Adipocyte (in vitro differentiated cells): ENCODE measurements around the gene TTC3.

ENCODE experiments used
- DNase-seq: peaks from one replicate; pipeline ENCODE4 v3.0.0-alpha.2; 2015; ENCODE audit warnings: low read depth
- H3K27me3 ChIP-seq: replicated peaks from 2 replicates; pipeline ENCODE4 v1.7.0; 2013; ENCODE audit warnings: mild to moderate bottlenecking, low read length, moderate library complexity; ENCODE audit not compliant: control insufficient read depth, insufficient read depth
- H3K36me3 ChIP-seq: 2 replicates; pipeline ENCODE4 v1.7.0; 2013; ENCODE audit warnings: low read length, mild to moderate bottlenecking, moderate library complexity; ENCODE audit not compliant: control insufficient read depth, insufficient read depth, severe bottlenecking
- H3K4me1 ChIP-seq: 2 replicates; pipeline ENCODE4 v1.7.0; 2013; ENCODE audit warnings: mild to moderate bottlenecking, low read length, moderate library complexity; ENCODE audit not compliant: control insufficient read depth, insufficient read depth
- H3K4me3 ChIP-seq: 2 replicates; pipeline ENCODE4 v1.7.0; 2013; ENCODE audit warnings: mild to moderate bottlenecking, low read length, moderate library complexity
- H3K9ac ChIP-seq: 2 replicates; pipeline ENCODE4 v1.7.0; 2013; ENCODE audit warnings: mild to moderate bottlenecking, low read length, moderate library complexity
- H3K9me3 ChIP-seq: 2 replicates; pipeline ENCODE4 v1.7.0; 2013; ENCODE audit warnings: mild to moderate bottlenecking, low read length, moderate library complexity; ENCODE audit not compliant: control insufficient read depth

Gene TTC3

DNA sequence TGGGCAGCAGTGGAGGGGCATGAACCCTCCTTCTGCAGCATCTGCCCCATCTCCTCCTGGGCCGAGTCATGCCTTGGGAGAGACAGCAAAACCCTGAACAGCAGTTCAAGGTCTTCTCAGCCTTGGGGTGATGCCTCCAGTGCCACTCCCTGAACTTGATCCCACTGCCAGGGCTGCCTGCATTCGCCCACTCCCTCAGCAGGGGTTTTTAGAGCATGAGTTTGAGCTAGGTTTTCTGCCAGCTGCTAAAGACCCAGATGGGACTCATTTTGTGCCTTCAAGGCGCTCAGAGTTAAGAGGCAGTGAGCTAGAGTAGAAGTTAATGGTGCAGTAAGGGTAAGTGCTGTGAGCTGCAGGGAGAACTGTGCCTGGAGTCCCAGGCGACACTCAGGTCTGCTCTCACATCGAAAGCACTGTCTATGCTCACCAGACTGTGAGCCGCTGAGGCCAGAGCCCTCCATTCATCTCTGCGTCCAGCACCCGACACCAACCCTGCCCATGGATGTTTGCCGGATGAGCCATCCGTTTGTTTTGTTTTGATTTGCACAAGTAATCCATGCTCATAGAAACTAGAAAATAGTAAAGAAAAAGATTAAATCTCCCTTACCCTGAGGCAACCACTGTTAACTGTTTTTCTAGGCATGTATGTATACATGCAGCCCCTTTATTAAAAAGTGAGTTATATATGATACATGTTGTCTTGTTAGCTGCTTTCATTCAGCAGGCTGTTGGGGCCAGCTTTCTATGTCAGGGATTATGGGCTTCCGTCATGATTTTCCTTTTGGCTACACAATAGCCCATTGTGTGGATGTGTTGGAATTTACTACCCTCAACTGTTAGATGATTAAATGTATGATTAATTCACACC lies 126.2 kb downstream of the TTC3 start:
- DNase-seq: peak; percentile 86
- H3K36me3 ChIP-seq: peaks cover 92% of the 10 kb centered on the region
- no peak overlapping the region for H3K9ac ChIP-seq
- H3K4me1 ChIP-seq: no peaks in the 10 kb centered on the region
- no peaks in the 10 kb centered on the region for H3K9me3 ChIP-seq
- H3K27me3 ChIP-seq: no peaks in the 10 kb centered on the region
- no peak overlapping the region for H3K4me3 ChIP-seq

DNA sequence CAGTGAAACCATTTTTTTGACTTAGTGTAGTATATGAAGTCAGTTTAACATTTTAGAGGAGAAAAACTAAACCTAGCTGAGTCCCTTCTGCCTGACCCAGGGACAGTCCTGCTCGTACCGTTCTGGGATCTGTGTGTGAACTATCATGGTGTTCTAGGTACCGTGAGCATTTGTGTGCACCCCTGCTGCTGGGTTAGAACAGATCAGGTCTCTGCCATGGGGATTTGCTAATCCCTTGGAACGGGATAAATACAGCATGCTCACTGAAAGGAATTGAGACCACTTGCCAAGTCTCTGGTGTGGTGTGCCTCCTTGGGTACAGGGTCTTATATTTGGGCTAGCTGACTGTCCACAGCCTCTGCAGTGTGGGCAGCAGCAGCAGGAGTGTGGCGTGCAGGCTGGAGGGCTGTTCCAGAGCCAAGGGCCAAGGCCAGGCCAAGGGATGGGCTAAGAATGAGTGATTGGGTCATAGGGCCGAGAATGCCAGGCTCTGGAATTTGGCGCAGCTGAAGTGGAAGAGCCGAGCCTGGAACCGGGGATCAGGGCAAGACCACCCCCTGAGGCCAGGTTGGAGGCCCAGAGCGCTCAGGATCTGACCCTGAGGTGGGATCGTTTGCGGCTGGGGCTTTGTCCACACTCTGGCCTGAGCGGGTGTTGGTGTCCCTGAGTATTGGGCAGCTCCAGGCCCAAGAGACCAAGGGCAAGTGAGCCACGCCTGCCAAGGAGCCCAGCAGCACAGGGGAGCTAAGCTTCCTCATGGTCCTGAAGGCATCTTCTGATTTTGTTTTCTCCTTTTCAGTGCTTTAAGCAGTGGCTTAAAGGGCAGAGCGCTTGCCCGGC lies 127.8 kb downstream of the TTC3 start:
- H3K36me3 ChIP-seq: peaks cover 80% of the 10 kb centered on the region
- H3K4me1 ChIP-seq: no peaks in the 10 kb centered on the region
- H3K9me3 ChIP-seq: no peaks in the 10 kb centered on the region
- H3K4me3 ChIP-seq: no peak overlapping the region
- no peak for DNase-seq
- no peaks in the 10 kb centered on the region for H3K27me3 ChIP-seq
- no peak overlapping the region for H3K9ac ChIP-seq

DNA sequence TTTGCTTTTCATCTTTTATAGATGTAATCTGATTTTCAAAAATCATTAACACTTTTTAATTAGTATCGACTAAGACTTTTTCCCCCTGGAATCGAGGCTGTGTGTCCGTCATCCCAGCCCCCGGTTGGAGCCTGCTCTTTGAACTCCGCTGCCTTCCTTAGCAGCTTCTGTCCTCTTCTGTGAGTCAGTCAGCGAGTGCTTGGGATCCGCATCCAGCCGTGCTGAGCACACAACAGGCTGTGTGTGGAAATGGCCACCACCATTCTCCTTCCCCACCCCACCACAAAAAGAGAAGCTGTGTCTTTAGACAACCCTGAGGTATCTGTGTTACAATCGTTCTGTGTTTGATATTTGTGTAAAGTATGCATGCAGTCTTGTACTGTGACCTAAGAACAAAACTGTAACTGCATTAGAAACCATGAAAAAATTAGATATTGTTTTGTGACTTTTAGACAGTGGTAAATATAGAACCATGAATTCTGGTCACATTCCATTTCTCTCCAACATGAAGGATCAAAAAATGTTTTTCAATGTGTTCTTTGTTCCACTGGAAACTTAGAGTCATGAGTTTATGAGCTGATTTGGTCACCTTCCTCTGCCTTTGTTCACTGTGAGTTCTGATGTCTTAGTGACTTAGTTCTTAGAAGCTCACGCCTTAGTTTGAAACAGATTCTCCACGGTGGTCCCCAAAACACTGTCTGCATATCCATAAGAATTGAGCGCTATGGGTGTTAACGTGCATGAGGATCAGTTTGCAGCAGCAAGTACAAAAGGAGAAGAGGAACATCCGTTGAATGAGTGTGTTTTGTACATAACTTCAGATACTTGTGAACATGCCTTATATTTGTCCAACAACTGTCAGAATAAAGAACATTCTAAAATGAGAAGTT lies 129.4 kb downstream of the TTC3 start:
- Histone ChIP-seq H3K27me3 (no peaks in the 10 kb centered on the region), H3K36me3 (peaks cover 68% of the 10 kb centered on the region), H3K4me3 (no peak overlapping the region), H3K4me1 (peaks cover 2% of the 10 kb centered on the region), H3K9me3 (no peaks in the 10 kb centered on the region), H3K9ac (no peak overlapping the region)
- no peak for DNase-seq

DNA sequence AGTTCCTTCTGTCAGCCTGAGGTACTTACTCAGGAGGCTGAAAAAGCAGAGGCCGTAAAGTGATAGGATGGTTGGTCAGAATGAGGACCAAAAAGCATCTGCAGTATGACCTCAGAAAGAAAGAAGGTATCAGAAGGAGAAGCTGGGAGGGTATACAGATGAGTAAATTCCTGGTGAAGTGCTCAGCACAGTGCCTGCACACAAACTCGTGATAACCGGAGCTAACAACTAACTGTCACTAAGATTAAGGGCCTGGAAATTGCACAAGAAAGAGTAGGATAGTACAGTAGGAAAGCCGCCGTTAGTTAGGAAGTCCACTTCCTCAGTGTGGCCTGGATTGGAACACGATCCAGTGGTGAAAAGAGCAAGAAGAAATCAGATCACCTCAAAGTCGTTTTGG lies 131.5 kb downstream of the TTC3 start:
- Histone ChIP-seq H3K4me3 (no peak overlapping the region), H3K9ac (no peak overlapping the region), H3K9me3 (no peaks in the 10 kb centered on the region), H3K27me3 (no peaks in the 10 kb centered on the region), H3K4me1 (peaks cover 7% of the 10 kb centered on the region), H3K36me3 (peaks cover 47% of the 10 kb centered on the region)
- no peak for DNase-seq

DNA sequence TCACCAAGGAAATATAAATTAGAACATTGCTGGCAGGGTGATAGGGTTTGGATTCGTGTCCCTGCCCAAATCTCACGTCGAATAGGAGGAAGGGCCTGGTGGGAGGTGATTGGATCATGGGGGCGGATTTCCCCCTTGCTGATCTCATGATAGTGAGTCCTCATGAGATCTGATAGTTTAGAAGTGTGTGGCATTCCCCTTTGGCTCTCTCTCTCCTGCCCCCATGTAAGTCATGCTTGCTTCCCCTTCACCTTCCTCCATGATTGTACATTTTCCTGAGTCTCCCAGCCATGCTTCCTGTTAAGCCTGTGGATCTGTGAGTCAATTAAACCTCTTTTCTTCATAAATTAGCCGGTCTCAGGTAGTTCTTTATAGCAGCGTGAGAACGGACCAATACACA lies 133.4 kb downstream of the TTC3 start:
- DNase-seq: no peak
- no peaks in the 10 kb centered on the region for H3K27me3 ChIP-seq
- H3K36me3 ChIP-seq: peaks cover 28% of the 10 kb centered on the region
- H3K4me3 ChIP-seq: no peak overlapping the region
- H3K4me1 ChIP-seq: peaks cover 7% of the 10 kb centered on the region
- no peaks in the 10 kb centered on the region for H3K9me3 ChIP-seq
- no peak overlapping the region for H3K9ac ChIP-seq

DNA sequence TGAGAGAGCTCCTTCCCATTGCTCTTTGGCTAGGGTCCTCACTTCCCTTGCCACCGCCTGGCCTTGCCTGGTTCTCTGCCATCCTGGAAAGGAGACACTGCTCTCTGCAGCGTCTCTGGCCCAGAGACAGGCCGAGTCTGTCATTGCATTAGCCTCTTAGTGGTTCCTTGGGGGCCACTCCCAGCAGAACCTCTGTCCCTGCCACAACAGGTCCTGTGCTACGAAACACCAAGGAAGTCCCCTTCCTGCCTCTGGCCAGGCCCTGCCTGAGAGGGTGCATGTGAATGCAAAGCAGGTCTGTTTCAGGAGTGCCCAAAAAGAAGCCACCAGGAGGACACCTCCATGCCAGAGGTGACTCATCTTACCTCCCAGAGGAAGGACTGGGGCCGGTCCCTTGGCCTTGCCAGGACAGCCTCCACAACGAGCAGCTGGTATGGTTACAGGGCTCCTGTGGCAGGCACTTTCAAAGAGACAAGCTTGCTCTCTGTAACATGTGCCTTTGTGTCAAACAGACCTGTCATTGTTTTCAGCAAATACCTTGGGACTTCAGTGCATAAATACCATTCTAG lies 134.5 kb downstream of the TTC3 start:
- H3K4me3 ChIP-seq: no peak overlapping the region
- H3K9me3 ChIP-seq: no peaks in the 10 kb centered on the region
- peaks cover 7% of the 10 kb centered on the region for H3K4me1 ChIP-seq
- DNase-seq: peak; percentile 12
- H3K9ac ChIP-seq: no peak overlapping the region
- H3K36me3 ChIP-seq: peaks cover 17% of the 10 kb centered on the region
- no peaks in the 10 kb centered on the region for H3K27me3 ChIP-seq

DNA sequence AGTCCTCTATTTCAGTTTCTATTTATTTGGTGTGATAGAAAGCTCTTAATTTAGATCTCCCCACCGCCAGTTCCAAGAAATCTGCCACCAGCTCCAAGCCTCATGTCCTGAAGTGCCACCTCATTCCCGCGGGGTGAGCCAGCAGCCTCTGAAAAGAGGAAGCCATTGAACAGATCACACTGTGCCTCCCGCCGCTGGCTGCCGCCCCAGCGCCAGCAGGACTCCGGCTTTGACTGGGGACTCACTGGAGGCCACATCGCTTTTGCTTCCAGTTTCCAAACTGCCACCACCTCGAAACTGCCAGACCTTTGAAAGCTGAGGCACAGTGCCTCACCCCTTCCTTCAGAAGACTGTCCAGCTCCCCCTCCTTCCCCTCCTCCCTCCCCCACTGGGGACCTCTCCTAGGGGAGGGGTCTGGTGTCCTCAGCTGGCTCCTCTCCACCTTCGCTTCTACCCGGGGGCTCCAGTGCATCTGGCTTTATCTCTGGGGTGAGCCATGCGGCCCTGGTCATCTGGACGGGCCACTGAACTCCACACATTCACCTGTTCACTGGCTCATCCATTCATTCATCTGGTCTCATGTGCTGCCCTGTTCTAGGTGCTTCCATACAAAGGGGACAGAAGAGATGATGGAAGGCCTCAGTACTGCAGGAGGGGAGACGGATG lies 135.1 kb downstream of the TTC3 start:
- Histone ChIP-seq H3K9ac (no peak overlapping the region), H3K4me3 (no peak overlapping the region), H3K9me3 (no peaks in the 10 kb centered on the region), H3K4me1 (peaks cover 7% of the 10 kb centered on the region), H3K36me3 (peaks cover 11% of the 10 kb centered on the region), H3K27me3 (no peaks in the 10 kb centered on the region)
- DNase-seq: no peak

DNA sequence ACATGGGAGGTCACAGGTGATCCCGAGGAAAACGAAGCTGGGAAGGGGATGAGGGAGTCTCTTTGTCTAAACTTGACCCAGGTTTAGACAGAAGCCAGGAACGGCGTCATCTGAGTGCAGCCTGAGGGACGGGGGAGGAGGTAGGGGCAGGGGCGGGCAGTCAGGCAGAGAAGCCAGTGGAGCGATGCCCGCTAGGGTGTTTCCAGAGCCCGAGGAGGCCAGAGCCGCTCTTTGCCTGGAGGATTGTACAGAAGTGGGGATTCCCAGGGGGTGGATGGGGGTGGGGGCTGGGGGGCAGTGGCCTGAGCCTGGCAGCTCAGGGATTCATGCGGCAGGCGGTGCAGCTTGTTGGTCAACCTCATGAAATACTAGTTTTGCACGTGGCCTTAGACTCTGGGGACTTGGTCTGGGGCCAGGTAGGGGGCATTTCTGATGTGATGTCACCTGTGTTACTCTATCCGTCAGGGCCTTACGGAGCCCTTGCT lies 135.7 kb downstream of the TTC3 start:
- H3K36me3 ChIP-seq: peaks cover 8% of the 10 kb centered on the region
- H3K4me1 ChIP-seq: peaks cover 7% of the 10 kb centered on the region
- no peak overlapping the region for H3K9ac ChIP-seq
- H3K27me3 ChIP-seq: no peaks in the 10 kb centered on the region
- no peaks in the 10 kb centered on the region for H3K9me3 ChIP-seq
- no peak for DNase-seq
- H3K4me3 ChIP-seq: no peak overlapping the region

DNA sequence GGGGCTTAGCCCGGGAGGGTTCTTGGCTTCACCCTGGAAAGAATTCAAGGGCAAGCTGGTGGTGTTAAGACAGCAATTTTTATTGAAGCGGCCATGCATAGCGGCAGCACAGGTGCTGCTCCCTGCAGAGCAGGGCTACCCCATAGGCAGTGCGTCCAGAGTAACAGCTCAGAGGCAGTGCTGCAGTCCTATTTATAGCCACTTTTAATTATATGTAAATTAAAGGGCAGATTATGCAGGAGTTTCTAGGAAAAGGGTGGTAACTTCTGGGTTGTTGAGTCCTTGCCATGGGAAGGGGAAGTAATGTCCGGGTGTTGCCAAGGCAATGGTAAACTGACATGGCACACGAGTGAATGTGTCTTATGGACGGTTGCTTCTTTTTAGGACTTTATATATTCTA lies 137.1 kb downstream of the TTC3 start:
- Histone ChIP-seq H3K9me3 (no peaks in the 10 kb centered on the region), H3K27me3 (no peaks in the 10 kb centered on the region), H3K4me3 (no peak overlapping the region), H3K4me1 (peaks cover 7% of the 10 kb centered on the region), H3K9ac (no peak overlapping the region), H3K36me3 (no peaks in the 10 kb centered on the region)
- no peak for DNase-seq

DNA sequence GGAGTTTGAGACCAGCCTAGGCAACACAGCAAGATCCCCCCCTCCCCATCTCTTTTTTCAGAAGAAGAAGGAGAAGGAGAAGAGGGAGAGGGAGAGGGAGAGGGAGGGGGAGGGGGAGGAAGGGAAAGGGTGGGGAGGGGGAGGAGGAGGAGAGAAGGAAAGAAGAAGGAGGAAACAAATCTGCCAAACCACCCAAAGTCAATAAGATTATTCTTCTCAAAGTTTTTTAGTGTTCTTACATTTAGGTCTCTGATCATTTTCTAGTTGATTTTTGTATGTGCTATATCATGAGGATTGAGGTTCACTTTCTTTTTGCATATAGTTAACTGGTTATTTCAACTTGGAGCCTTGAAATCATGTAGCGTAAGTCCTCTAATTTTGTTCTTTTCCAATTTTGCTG lies 137.7 kb downstream of the TTC3 start:
- no peak overlapping the region for H3K4me3 ChIP-seq
- no peaks in the 10 kb centered on the region for H3K9me3 ChIP-seq
- DNase-seq: no peak
- no peaks in the 10 kb centered on the region for H3K27me3 ChIP-seq
- H3K4me1 ChIP-seq: peaks cover 7% of the 10 kb centered on the region
- no peak overlapping the region for H3K9ac ChIP-seq
- H3K36me3 ChIP-seq: no peaks in the 10 kb centered on the region
